Thyroid gland (tissue), 4 donors: ENCODE results near the gene LRRC51.

Source experiments
- CTCF ChIP-seq, 6 experiments: fragments of 200-600 bp in 3 of 6; fragments of 450-650 bp in 3 of 6; sonication (generic) in 3 of 6; IDR thresholded peaks; one replicate each; pipeline ENCODE4 v1.5.1; 2016 to 2019; ENCODE audit warnings: antibody characterized with exemption in 6 of 6, mild to moderate bottlenecking in 2 of 6, inconsistent platforms in 1 of 6, moderate library complexity in 1 of 6
- POLR2A ChIP-seq, 2 donors: fragments of 450-650 bp; IDR thresholded peaks; one replicate each; pipeline ENCODE4 v1.6.1; 2017; ENCODE audit warnings: antibody characterized with exemption in 2 of 2, mild to moderate bottlenecking in 2 of 2, moderate library complexity in 1 of 2

- TF ChIP-seq POLR2A (IDR thresholded peaks at IDR 0.05) (peak in 1 of 2 donors; percentile 44), CTCF (IDR thresholded peaks at IDR 0.05) (no peak)
Observed at GRCh38 chr11:72124046-72124445, 43.4 kb downstream of the LRRC51 start.
